Germinal center (tissue), 1 donor: ENCODE data around the gene COQ8B.

Experiments
- DNase-seq: peaks from one replicate; pipeline ENCODE4 v3.0.0; 2012; ENCODE audit warnings: mixed read lengths, low spot score

COQ8B gene

DNA sequence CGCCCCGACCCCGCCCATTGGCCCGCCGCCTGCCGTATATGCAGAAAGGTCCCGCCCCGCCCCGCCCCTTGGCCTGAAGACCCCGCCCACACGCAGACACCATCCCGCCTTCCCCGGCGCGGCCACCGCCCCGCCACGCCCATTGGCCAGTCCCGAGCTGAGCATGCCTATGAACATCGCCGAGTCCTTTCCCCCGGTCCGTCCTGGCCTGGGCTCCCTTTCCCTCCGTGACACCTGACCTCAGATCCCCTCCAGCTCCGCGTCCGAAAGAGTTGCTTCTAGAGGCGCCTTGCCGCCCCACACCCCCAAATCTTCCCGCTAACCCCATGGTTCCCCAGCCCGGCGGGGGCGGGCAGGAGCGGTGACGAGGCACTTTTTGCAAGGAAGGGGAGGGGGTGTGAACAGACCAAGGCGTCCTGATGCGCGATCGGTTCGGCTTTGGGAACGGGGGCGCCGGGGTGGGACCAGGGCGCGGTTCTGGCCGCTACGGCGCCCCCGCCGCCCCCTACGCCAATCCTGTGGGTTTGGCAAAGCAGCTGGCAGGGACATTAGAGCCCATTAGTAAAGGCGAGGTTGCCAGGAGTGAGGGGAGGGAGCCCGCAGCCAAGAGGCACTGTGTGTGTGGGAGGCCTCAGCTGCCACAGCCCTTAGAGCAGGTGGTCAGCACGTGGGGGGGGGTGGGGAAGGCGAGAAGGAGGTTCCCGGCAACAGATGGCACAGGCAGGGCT, 25.8 kb downstream of the COQ8B start:
- DNase-seq: peak; percentile 96

DNA sequence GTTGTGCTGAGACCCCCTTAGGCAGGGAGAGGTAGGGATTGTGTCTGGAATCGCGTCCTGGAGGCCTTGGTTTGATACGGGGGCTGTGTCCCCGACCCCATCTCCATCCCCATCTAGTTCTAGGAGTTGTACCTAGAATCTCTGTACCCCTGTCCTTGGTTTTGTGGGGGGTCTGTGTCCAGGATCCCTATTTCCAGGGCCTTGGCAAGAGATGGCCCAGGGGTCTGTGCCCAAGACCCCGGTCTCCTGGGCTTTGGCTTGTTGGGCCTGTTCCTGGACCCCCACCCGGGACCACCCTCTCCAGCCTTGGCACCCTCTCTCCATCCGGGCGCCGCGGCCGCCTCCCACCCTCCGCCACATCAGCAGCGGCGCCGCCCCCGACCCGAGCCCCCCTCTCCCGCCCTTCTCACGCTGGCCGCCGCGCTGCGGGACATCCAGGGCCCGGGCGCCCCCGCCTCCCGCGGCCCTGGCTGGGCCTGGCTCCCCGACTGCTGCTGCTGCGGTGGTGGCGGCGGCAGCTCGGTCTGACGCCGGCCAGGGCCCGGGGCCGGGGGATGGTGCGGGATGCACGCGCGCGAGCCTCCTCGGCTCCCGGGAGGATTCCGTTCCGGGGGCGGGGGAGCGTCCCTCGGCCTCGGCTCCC, 26.5 kb downstream of the COQ8B start, which contains the start of gene NUMBL:
Gene NUMBL, minus strand, starts transcription at position 602 of the 643 bp plus-strand sequence. Its CDS starts 168 bp downstream, at position 434.
- no peak for DNase-seq

- DNase-seq: no peak
Observed at GRCh38 chr19:40689339-40690049, 27.2 kb downstream of the COQ8B start.

GRCh38 chr19:40688987-40689338, 27.7 kb downstream of the COQ8B start:
- DNase-seq: no peak

DNA sequence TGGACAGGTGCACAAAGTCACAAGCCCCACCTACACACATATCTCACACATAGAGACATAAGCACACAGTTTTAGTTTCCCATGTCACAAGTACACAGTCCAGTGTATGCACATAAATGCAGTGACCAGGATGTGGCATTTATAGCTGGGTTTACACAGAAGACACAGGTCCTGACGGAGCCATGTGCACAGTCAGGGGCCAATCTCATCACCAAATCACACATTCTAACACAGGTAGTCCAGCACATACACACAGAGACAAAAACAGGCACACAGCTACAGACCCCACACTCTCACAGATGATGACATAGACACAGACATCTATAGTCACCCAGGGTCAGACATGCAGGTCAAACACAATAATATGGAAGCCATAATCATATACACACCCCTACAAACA, 28.4 kb downstream of the COQ8B start:
- no peak for DNase-seq

DNA sequence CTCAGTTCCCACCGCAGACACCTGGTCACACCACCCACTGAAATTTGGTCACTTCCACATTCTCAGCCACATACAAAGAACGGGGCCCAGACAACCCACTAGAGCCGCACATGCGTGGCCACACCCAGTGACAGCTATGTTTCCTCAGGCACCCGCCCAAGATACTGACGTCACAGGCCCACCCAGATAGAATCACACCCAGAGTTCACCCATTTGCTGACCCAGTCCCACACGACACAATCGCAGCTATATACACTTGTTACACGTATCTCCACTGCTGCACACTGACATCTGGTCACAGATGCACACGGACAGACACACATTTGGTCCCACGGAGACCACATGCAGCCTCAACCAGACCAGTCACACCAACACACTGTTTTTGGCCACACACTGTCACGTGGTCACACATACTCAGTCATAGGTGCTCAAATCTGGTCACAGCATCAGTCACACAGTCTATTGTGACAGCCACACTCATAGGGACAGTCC, 29.1 kb downstream of the COQ8B start:
- peak; percentile 68 for DNase-seq

GRCh38 chr19:40686882-40687524, 29.7 kb downstream of the COQ8B start:
- DNase-seq: no peak

DNA sequence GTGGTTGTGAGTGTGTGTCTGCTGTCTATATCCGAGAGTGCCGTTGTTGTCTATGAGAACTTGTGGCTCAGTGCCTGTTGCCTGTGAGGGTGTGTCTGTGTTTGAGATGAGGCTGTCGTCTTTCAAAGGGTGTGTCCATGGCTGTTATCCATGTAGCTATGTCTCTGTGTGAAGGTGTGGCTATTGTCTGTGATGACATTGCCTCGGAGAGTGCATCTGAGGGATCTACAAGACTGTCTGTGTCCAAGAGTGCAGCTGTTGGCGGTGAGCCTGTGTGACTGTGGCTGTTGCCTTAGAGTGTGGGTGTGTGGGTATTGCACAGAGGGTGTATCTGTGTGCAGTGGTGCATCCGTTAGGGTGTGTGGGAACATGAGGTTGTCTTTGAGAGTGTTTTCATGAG, 31.1 kb downstream of the COQ8B start:
- DNase-seq: no peak

DNA sequence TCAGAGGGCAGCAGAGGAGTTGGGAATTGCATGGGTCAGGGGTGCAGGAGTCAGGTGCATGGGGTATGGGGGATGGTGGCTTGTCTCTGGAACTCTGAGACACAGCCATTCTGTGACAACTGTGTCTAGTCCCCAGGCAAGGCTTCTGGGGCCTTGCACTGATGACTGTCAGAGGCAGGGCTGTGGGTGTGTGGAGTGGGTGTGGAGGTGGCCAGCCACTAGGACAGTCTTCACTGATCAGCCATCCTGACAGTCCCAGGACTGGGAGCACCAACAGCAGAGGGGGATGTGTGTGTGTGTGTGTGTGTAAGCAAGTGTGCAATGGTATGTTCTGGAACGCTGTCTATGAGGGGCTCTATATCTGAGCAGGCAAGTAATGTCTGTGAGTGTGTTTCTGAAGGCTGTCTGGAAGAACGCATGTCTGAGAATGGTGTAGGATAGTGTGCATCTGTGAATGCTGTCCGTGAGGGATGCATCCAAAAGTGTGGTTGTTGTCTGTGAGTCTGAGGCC, 31.6 kb downstream of the COQ8B start:
- no peak for DNase-seq

DNA sequence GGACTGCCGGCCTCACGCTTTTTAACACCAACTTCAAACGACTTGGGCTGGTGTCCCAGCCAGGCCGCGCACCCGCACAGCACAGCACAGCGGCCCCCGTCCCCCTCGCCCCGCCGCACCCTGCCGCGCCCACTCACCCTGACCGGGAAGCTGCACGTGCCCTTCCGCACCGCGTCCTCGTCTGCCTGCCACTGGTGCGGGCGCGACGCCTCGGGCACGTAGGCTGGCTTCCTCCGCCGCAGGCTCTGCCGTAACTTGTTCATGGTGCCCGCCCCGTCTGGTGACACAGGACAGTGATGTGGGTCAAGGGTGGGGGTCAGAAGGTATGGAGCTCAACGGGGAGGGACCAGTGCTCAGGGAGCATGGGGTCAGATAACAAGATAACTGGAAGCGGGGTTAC, 32.4 kb downstream of the COQ8B start:
- no peak for DNase-seq

DNA sequence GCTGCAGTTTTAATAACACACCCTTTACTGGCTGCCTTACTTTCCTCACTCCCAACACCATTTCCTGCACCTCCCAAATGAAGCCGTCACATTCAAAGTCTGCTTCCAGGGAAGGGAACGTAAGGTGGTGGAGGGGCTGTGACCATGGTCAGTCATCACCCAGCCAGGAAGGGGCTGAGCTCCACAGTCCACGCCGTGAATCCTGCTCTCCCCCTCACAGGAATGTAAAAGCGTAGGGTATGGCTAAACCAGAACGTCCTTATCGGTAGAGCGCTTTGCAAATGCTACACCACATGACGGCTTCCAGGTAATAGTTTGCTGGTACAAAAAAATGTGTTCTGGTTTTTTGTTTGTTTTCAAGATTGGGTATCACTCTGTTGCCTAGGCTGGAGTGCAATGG, 33.2 kb downstream of the COQ8B start:
- no peak for DNase-seq

- DNase-seq: no peak
Observed at GRCh38 chr19:40682431-40682964, 34.2 kb downstream of the COQ8B start.

GRCh38 chr19:40681039-40681438, 35.6 kb downstream of the COQ8B start:
- no peak for DNase-seq

DNA sequence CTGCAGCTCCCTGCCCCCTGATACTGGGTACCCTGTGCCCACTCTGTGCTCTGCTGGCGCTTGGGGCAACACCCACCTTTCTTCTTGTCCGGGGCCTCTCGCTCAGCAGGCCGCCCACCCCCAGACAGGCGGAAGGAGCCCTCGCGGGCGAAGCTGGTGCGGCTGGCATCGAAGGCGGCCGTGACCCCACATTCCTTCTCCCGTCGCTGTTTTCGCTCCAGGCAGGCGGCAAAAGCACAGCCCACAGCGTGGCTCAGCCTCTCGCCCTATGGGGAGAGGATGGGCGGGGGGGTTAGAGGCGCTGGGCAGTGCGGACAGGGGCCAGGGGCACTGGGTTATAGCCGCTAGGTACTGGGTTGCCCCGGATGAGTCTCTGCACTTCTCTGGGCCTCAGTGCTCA, 39.5 kb downstream of the COQ8B start:
- DNase-seq: no peak

- no peak for DNase-seq
Observed at GRCh38 chr19:40674291-40674690, 42.4 kb downstream of the COQ8B start.

GRCh38 chr19:40673397-40673796, 43.3 kb downstream of the COQ8B start:
- DNase-seq: no peak

- no peak for DNase-seq
Observed at GRCh38 chr19:40672573-40673299, 44.0 kb downstream of the COQ8B start.

GRCh38 chr19:40672038-40672437, 44.6 kb downstream of the COQ8B start:
- no peak for DNase-seq

DNA sequence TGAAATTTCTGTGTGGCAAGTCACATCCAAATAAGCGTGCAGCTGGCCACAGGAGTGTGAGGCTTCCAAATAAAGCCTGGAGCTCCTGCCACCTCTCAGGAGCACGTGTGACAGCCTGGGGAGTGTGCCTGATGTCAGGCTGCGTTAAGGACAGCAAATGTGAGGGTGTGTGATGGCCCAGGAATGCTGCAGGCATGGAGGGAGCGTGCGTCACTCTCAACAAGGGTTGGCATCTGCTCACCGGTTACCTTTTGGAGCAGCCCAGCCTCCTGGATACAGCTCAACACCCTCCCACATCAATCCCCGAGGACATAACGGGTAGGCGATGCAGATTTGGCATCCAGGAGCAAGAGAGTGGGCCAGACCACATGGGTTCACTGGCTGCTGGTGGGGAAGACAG, 45.3 kb downstream of the COQ8B start:
- no peak for DNase-seq

DNA sequence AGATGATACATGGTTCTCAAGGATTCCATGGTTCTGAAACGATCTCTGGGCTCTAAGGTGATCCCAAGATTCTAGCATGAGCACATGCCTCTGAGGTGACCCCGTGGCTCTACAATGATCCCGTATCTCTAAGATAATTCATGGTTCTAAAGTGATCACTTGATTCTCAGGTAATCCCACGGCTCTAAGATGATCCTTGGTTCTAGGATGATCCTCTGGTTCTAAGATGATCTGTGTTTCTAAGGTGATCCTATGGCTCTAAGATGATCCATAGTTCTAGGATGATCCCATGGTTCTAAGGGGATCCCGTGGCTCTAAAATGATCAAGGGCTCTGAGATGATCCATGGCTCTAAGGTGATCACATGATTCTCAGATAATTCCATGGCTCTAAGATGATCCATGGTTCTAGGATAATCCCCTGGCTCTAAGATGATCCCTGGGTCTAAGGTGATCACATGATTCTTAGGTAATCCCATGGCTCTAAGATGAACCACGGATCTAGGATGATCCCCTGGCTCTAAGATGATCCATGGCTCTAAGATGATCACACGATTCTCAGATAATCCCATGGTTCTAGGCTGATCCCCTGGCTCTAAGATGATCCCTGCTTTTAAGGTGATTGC, 47.6 kb downstream of the COQ8B start:
- DNase-seq: no peak

DNA sequence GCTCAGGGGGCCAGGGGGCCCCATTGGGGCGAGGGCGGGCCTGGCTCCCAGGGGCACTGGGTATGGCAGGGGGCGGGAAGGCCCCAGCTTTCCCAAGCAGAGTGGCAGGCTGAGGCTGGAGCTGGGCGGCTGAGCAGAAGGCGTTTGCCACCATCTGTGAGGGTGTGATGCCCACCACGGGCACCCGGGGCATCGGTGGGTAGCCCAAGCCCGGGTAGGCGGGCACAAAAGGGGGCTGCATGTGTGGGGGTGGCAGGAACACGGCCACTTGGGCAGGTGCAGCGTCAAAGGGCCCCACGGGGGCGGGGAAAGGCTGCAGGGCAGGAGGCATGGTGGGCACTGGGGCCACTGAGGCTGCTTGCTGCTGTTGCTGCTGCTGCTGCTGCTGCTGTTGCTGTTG, 49.1 kb downstream of the COQ8B start:
- DNase-seq: no peak
